AG04450 (cell line): ENCODE measurements around the gene SECTM1. TPM values are rescaled to one million over a fixed set of nuclear protein-coding genes. Genes with fewer than 3 reads are reported as not detected.

Experiments
- CTCF ChIA-PET: fragments of 300-600, 350-600 bp; formaldehyde crosslinking; extraction: SDS; loops from one replicate; lab custom pipeline; 2022; ENCODE audit warnings: antibody characterized with exemption, inconsistent platforms; lab: Charles Lee
- POLR2A ChIA-PET: fragments of 350-600 bp; formaldehyde crosslinking; extraction: SDS; loops from one replicate; lab custom pipeline; 2021; ENCODE audit warnings: antibody characterized with exemption, inconsistent platforms; lab: Yijun Ruan, JAX
- DNase-seq: peaks from one replicate; pipeline ENCODE4 v3.0.0-alpha.2; 2011; ENCODE audit warnings: low read depth, low spot score
- H3K27ac ChIP-seq: one replicate; pipeline ENCODE4 v1.5.1; 2012; ENCODE audit warnings: low read depth, low read length, control low read depth
- H3K27me3 ChIP-seq: one replicate; pipeline ENCODE4 v1.6.0; 2012; ENCODE audit warnings: low read length; ENCODE audit not compliant: control insufficient read depth, insufficient read depth
- H3K4me3 ChIP-seq: 2 replicates; pipeline ENCODE4 v1.5.1; 2011; ENCODE audit warnings: mild to moderate bottlenecking, low read depth, low read length, control low read depth
- H3K9me3 ChIP-seq: 2 replicates; pipeline ENCODE4 v1.5.1; 2012; ENCODE audit warnings: low read length; ENCODE audit not compliant: control insufficient read depth, insufficient read depth
- polyA plus RNA-seq: library from polyadenylated mRNA; depleted of rRNA; stranded (reverse); fragments of >200 nt; gene quantifications from 2 replicates; pipeline ENCODE4 v1.2.3, GENCODE V29; 2011
- TF ChIP-seq, protein P1 (sequence below): IDR thresholded peaks from 2 replicates; pipeline ENCODE4 v1.5.1; 2011; ENCODE audit warnings: low read depth, low read length, control low read depth, inconsistent platforms

SECTM1 gene
- polyA plus RNA-seq, 1 experiment, result 8.0 TPM

- Histone ChIP-seq H3K27ac (peak overlapping the region; percentile 82), H3K9me3 (peaks cover 8% of the 10 kb centered on the region), H3K4me3 (0 out of 2 replicates have a peak overlapping the region, but pooled peaks have one; percentile 2), H3K27me3 (no peaks in the 10 kb centered on the region)
- POLR2A ChIA-PET, result no interaction called here
- TF ChIP-seq, protein P1, sequence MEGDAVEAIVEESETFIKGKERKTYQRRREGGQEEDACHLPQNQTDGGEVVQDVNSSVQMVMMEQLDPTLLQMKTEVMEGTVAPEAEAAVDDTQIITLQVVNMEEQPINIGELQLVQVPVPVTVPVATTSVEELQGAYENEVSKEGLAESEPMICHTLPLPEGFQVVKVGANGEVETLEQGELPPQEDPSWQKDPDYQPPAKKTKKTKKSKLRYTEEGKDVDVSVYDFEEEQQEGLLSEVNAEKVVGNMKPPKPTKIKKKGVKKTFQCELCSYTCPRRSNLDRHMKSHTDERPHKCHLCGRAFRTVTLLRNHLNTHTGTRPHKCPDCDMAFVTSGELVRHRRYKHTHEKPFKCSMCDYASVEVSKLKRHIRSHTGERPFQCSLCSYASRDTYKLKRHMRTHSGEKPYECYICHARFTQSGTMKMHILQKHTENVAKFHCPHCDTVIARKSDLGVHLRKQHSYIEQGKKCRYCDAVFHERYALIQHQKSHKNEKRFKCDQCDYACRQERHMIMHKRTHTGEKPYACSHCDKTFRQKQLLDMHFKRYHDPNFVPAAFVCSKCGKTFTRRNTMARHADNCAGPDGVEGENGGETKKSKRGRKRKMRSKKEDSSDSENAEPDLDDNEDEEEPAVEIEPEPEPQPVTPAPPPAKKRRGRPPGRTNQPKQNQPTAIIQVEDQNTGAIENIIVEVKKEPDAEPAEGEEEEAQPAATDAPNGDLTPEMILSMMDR, result no peak
- CTCF ChIA-PET, result no interaction called here
- peak; percentile 48 for DNase-seq
Measured at GRCh38 chr17:82287868-82288801, 45.4 kb downstream of the SECTM1 start.

DNA sequence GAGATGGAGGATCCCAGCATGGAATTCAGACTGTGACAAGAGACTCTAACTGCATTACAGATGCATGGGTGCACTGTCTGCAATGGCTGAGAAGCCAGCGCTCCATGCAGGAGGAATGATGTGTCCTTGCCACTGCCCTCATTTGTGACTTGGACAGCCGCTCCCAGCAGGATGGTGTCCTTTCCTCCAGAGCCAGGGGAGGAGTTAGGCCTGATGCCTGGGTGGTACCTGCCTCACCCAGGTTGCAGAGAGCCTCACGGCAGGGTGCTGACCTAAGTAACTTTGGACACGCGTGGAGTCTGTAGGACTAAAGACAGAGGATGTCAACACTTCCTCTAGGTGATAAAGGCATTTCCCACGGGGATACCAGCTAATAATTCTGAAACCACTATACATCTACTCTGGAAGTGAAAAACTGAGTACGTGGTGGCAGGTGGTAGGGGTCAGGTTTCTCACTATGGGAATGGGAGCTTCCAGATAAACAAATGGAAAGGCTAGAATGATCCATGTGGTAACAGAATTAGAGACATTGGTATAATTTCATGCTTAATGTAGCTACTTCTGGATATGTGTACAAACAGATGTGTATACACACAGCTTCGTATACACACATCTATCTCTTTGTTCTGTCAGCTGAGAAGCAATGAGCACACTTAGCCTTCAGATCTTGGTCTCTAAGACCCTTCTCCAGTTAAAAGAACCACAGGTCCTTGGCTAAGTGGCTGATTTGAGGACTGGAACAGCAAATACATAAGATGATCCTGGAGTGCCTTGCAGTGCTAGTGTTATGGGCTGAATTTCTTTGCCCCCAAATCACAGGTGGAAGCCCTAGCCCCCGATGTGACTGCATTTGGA is 46.3 kb downstream of the SECTM1 start:
- Histone ChIP-seq H3K9me3 (peaks cover 8% of the 10 kb centered on the region), H3K27me3 (no peaks in the 10 kb centered on the region), H3K27ac (peak overlapping the region; percentile 82), H3K4me3 (no peak overlapping the region)
- no peak for DNase-seq
- TF ChIP-seq, protein P1, result no peak
- ChIA-PET CTCF (no interaction called here), POLR2A (no interaction called here)

DNA sequence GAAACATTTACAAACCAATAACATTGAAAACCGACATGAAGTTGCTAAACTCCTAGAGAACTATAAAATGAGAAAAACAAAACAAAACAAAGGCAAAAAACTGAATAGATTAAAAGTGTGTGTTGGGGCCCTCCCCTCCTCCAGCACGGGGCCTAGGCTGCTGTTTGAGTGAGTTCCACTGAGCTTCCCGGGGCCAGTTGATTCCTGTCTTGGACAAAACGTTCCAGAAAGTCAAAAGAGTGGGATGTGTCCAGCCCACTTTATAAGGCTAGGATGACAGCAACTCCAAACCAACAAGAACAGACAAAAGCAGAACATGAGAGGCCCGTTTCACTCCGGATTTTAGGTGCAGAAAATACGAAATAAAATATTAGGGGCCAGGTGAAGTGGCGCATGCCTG is 48.4 kb downstream of the SECTM1 start:
- H3K9me3 ChIP-seq, result peaks cover 3% of the 10 kb centered on the region; the same call in 1 of the 2 replicates
- no peak overlapping the region for H3K27ac ChIP-seq
- no peak for DNase-seq
- H3K4me3 ChIP-seq, result no peak overlapping the region
- no peaks in the 10 kb centered on the region for H3K27me3 ChIP-seq
- TF ChIP-seq, protein P1, result no peak
- ChIA-PET CTCF (no interaction called here), POLR2A (no interaction called here)

GRCh38 chr17:82283208-82283749 is 50.3 kb downstream of the SECTM1 start:
- H3K27me3 ChIP-seq, result no peaks in the 10 kb centered on the region
- H3K9me3 ChIP-seq, result peaks cover 3% of the 10 kb centered on the region; the same call in 1 of the 2 replicates
- H3K27ac ChIP-seq, result peak overlapping the region; percentile 47
- peak; percentile 81 for DNase-seq
- POLR2A ChIA-PET, result interaction anchor here (0.8 to 2.6 kb wide), 6 partner anchors 9 to 51 kb away, joined by 3 to 12 read pairs (median 5); partner anchors contain the start of gene CSNK1D
- TF ChIP-seq, protein P1, result no peak
- no peak overlapping the region for H3K4me3 ChIP-seq
- CTCF ChIA-PET, result interaction anchor here (1.5 kb wide), 1 partner anchor 17 kb away, joined by 4 read pairs; no protein-coding TSS in a partner anchor
